ENCODE measurements around the gene CDHR2.
"Not testable (repeated sequence)": the region's sequence is repeated elsewhere in the genome, so short reads cannot be mapped to it uniquely, and the experiment has no call there.

Gene CDHR2

GRCh38 chr5:176568657-176569056, 19.5 kb downstream of the CDHR2 start:
- in situ Hi-C loops (cut with HindIII; ENCODE audit: low sequenced_read_pairs), result no loop called here

GRCh38 chr5:176570044-176570443, 20.9 kb downstream of the CDHR2 start:
- in situ Hi-C loops (cut with HindIII; ENCODE audit: low sequenced_read_pairs), result no loop called here

- in situ Hi-C loops (cut with HindIII; ENCODE audit: low sequenced_read_pairs), result no loop called here
Measured at GRCh38 chr5:176573564-176574296, 24.6 kb downstream of the CDHR2 start.

GRCh38 chr5:176574297-176574591, 25.1 kb downstream of the CDHR2 start:
- in situ Hi-C loops (cut with HindIII; ENCODE audit: low sequenced_read_pairs), result no loop called here

- in situ Hi-C loops (cut with HindIII; ENCODE audit: low sequenced_read_pairs), result no loop called here
Measured at GRCh38 chr5:176575066-176575465, 25.9 kb downstream of the CDHR2 start.

GRCh38 chr5:176575488-176576422, 26.6 kb downstream of the CDHR2 start:
- in situ Hi-C loops (cut with HindIII; ENCODE audit: low sequenced_read_pairs), result no loop called here

GRCh38 chr5:176577312-176578176, 28.4 kb downstream of the CDHR2 start:
- in situ Hi-C loops (cut with HindIII; ENCODE audit: low sequenced_read_pairs), result no loop called here

GRCh38 chr5:176578391-176578808, 29.3 kb downstream of the CDHR2 start:
- in situ Hi-C loops (cut with HindIII; ENCODE audit: low sequenced_read_pairs), result no loop called here

GRCh38 chr5:176579323-176579722, 30.2 kb downstream of the CDHR2 start:
- in situ Hi-C loops (cut with HindIII; ENCODE audit: low sequenced_read_pairs), result no loop called here

- in situ Hi-C loops (cut with HindIII; ENCODE audit: low sequenced_read_pairs), result no loop called here
Measured at GRCh38 chr5:176581361-176581760, 32.2 kb downstream of the CDHR2 start.

- in situ Hi-C loops (cut with HindIII; ENCODE audit: low sequenced_read_pairs), result no loop called here
Measured at GRCh38 chr5:176583076-176583475, 33.9 kb downstream of the CDHR2 start.

- in situ Hi-C loops (cut with HindIII; ENCODE audit: low sequenced_read_pairs), result no loop called here
Measured at GRCh38 chr5:176587398-176587797, 38.3 kb downstream of the CDHR2 start.

- in situ Hi-C loops (cut with HindIII; ENCODE audit: low sequenced_read_pairs), result no loop called here
Measured at GRCh38 chr5:176588297-176588696, 39.2 kb downstream of the CDHR2 start.

- in situ Hi-C loops (cut with HindIII; ENCODE audit: low sequenced_read_pairs), result no loop called here
Measured at GRCh38 chr5:176589039-176589769, 40.1 kb downstream of the CDHR2 start.

- in situ Hi-C loops (cut with HindIII; ENCODE audit: low sequenced_read_pairs), result no loop called here
Measured at GRCh38 chr5:176590035-176590717, 41.0 kb downstream of the CDHR2 start.

- in situ Hi-C loops (cut with HindIII; ENCODE audit: low sequenced_read_pairs), result not testable (repeated sequence)
Measured at GRCh38 chr5:176591667-176592066, 42.5 kb downstream of the CDHR2 start.

- in situ Hi-C loops (cut with HindIII; ENCODE audit: low sequenced_read_pairs), result no loop called here
Measured at GRCh38 chr5:176592573-176592972, 43.4 kb downstream of the CDHR2 start.

- in situ Hi-C loops (cut with HindIII; ENCODE audit: low sequenced_read_pairs), result no loop called here
Measured at GRCh38 chr5:176593273-176593869, 44.2 kb downstream of the CDHR2 start.

GRCh38 chr5:176594554-176594953, 45.4 kb downstream of the CDHR2 start:
- in situ Hi-C loops (cut with HindIII; ENCODE audit: low sequenced_read_pairs), result no loop called here

Measured in DLD1 (cell line).